GM21528 (cell line): Measurements from ENCODE around the gene EFCAB10.
A peak's percentile ranks its signal among the peaks of the same experiment; 100 is the strongest.

Experiments used
- ATAC-seq: cut with Tn5 transposase; IDR thresholded peaks from one replicate; pipeline ENCODE4 v1.9.1; 2021; ENCODE audit warnings: mild to moderate bottlenecking, moderate library complexity; ENCODE audit not compliant: unreplicated experiment, low FRiP score

EFCAB10 gene, protein sequence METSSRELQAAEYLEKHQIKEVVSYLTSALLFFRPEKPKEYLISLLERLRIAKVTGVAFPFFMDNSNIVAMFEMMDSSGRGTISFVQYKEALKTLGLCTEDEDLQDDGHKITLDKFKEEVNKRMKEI

DNA sequence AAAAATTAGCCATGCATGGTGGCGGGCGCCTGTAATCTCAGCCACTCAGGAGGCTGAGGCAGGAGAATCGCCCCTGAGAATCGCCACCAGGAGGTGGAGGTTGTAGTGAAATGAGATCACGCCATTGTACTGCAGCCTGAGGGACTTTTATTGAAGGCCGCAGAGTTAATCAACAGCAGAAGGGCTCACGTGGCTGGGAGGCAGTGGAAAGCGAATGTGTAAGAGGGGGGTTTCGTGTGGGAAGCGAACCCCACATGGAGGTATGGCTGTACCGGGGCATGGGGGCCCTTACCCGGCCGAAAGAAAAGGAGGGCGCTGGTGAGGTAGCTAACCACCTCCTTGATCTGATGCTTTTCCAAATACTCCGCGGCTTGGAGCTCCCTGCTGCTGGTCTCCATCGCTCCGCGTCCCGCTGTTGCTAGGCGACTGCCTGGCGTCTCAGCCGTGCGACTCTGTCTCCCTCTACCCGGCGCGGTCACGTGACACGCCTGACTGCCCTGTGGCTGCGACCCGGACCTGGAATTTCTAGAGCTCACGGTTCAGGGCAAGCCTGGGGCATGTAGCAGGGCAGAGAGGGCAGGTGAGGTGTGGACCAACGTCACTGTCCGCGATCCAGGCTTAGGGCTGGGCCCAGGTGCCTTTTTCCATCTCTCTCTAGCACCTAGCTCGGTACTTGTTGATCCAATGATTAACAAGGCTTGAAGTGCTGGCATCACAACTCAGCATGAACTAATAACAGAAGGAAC is at the start of gene EFCAB10:
Gene EFCAB10, minus strand, starts transcription at position 428 of the 746 bp plus-strand sequence. Its CDS starts 30 bp downstream, at position 398.
- peak; percentile 66 for ATAC-seq

DNA sequence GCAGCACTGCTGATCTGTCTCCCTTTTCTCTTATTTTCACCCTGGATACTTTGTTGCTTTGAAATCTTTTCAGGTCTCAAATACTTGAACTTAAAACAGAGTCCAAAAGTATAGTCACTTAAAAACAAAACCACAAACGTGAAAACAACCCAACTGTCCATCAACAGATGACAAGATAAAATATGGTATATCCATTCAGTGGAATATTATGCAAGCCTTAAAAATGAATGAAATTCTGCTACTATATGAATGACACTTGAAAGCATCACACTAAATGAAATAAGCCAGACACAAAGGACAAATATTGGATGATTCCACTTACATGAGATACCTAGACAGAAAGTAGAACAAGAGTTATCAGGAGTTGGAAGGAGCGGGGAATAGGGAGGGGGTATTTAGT is 44.7 kb upstream of the EFCAB10 start:
- no peak for ATAC-seq

DNA sequence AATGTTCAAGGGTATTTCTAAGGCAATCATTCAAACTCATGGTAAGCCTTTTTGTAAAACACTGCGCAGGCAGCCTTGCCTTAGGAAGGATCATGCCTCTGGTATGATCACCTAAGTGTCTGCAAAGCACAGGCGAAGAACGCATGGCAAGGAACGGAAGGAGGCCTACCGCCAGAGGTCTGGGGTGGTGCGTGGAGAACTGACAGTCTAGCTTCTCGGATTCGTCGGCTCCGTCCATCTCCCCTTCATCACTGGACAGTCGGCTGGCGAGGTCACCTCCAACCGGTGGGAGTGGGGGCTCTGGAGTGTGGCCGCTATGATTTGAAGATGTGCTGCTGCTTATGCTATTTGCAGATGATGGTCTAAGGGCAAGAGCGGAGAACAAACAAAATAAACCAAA is 42.6 kb upstream of the EFCAB10 start:
- ATAC-seq, result no peak

DNA sequence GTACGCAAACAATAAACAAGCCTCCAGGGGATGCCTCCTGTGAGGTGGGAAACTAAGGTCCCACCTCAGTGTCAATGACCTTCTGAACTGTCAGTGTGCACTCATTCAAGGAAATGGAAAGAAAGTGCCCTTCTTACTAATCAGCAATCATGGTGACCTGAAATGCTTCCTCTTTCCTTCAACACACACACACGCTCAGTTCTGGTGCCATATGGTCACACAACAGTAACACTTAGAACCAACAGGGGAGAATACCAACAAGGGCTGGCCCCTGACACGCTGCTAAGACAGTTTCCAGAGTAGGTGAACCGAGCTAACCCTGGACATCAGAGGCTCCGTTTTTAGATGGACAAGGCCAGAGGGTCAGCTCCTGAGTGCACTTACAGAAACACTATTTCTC is 42.1 kb upstream of the EFCAB10 start:
- no peak for ATAC-seq

DNA sequence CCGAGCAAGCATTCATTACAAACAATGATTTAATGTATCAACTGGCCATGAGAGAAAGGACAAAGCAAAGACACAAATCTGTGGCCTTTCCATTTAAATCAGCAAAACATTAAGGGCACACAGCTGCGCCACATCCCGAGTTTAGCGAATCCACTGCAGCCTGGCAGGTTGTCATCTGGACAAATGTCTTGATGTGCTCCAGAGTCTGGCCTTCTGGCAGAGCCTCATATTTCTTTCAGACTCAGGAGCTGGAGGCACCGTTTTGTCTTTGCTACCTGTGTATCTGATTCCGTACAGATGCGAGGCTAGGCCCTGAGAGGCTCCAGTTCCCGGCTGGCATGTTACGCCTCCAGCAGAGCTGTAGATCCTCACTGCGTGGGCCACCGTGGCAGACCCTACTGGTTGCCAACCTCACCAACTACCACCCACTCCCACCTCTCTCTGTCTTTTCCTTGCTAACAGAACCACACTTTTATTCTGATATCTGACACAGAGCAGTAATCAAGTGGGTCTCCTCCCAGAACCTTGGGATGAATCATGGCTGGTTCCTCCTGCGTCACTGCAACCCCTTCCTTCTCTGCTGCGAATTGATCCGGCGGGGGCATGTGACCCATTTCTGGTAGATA is 40.9 kb upstream of the EFCAB10 start:
- no peak for ATAC-seq

DNA sequence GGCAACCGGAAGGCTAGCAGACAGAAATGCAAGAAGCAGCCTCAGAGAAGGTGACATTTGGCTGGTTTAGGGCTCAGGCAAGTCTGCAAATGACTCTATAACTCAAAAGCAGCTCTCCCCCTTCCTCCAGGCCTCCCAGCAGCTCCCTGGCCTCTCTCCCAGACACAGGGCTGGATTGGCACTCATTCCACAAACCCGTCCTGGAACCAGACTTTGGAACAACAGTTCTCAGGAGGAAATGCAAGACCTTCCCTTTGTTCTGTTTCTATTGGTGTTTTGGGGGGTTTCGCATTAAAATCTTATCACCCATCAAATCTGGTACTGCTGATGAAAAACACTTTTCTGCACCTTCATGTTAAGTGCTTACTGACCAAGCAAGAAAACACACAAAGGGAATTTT is 40.3 kb upstream of the EFCAB10 start:
- no peak for ATAC-seq

DNA sequence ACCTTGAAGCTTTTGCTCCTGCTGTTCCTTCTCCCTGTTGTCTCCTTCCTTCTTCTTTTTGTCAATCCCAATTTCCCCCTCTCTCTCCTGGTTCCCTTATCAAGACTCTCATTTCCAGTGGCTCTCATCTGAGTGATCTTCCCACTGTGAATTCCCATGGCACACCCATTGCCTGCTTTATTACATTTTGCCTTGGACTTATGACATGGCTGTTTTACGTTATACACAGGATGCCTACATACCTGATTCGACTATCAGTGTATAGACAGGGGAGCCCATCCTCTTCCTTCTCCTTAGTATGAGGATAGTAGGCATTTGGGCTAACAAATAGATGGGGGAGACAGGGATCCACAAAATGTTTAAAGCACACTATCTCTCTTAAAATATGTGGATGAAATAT is 39.9 kb upstream of the EFCAB10 start:
- no peak for ATAC-seq

DNA sequence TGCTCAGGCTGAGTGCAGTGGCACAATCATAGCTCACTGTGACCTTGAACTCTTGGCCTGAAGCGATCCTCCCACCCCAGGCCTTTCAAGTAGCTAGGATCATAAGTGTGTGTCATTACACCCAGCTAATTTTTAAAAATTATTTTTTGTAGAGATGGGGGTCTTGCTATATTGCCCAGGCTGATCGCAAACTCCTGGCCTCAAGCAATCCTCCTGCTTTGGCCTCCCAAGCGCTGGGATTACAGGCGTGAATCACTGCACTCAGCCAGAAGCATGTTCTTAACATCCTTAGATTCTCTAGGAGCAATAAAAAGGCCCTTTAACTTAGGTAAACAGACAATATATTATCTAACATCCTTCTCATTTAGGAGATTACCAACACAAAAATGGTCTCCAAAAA is 38.3 kb upstream of the EFCAB10 start:
- ATAC-seq, result no peak

DNA sequence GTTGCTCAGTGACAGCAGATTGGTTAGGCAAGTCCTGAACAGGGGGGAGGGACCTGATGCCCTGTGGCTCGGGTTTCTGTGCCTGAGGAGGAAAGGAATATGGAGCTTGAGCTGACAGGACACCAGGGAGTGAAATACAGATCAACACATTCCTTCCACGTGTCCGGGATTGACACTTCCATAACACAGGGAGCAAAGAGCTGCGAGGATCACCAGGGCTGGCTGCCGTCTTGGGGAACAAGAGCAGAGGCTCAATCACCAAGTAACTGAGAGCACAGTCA is 36.7 kb upstream of the EFCAB10 start:
- no peak for ATAC-seq

DNA sequence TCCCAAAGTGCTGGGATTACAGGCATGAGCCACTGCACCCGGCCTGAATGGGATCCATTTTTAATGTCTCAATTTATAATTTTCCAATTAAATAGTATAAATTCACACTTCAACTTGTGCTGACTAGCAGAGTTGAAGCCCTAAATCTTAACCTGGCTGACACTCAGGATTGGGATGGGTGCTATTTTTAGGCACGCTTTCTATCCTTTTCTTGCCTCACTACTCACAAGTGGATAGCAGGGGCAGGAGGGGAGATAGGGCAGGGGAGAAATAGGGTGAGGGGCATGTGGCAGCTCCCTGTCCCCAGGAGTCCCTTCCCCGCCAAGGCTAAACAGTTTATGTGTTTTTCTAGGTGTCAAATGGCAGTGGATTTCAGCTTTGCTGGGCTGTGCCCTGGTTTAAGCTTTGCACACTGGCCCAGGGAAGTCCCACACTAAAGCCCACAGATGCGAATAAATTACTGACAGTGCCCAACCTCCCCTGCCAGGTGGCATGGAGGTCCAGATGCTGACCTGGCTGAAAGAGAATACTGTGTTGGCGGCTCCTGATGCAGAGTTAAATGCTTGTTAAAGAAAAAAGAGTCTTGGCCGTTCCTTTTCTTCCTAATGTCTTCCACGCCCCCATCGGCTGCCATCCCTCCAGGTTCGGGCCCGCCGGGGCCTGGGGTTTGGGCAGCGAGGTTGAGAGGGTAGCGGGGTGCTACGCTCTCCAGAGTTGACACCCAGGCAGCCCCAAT is 36.2 kb upstream of the EFCAB10 start:
- ATAC-seq, result no peak

DNA sequence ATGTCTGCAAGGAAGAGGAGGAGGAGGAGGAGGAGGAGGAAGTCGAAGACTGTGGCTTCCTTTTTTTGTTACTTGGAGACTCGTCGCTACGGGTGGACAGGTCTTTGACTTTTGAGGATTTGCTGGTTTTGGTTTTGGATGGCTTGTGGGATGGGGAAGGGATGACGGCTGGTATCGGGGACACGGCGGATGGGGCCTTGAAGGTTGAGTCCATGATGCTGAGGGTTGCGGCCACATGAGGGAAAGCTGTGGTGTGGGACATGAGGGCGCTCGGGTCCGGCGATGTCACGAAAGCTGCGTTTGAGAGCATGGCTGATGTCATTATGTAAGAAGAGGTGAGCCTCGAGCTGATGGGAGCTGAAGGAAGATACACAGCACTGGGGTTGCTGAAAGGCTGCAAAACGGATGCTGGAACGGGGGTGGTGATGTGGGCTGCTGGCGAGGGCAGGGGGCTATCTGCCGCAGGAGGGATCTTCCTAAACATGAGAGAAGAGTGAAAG is 33.1 kb upstream of the EFCAB10 start:
- ATAC-seq, result no peak

DNA sequence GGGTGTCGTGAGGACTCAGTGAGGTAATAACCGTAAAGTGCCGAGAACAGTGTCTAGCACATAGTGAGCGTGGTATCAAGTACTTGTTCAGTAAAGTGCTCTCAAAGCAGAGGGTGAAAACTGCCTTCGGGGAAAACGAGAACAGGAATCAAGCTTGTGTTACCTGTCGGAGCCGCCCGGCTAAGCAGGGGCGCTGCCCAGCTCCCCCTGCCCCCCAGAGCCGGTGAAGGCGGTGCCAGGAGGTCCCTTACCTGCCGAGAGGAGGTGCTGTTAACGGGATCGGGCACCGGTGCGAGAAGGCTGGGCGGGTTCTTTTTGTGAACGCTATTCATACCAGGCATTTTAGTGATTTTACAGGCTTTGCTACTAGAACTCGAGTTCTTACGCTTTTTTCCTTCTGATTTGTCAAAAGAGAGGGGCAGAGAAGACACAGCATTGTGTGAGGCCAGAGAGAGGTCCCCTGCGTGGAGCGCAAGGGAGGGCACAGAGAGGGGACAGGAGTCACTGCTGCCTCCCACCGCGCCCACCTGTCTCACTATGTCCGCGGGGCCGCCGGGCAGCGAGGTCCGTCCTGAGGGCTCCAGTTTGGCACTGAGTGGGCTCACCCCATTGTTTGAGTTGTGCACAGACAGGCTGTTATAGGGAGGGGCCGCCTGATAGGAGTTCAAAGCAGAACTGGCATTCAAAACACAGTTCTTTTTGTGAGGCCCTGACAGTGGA is 32.5 kb upstream of the EFCAB10 start:
- ATAC-seq, result no peak

DNA sequence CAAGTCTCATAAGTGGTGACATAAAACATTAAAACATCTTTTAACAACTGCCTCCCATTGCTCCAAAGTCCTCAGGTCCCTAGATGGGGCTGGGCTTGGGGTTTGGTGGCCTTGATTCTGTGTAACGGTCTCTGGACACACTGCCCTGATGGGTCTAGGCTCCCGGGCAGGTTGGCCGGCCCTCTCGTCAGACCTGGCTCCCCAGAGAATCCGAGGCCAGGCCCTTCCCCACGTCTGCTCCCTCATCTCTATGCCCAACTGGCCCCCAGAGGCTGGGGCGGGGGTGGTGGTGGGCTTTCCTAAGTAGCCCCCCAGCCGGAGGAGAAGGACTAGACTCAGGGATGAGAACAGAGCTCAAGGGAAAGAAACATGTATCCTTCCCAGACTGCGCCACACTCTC is 31.5 kb upstream of the EFCAB10 start:
- no peak for ATAC-seq

DNA sequence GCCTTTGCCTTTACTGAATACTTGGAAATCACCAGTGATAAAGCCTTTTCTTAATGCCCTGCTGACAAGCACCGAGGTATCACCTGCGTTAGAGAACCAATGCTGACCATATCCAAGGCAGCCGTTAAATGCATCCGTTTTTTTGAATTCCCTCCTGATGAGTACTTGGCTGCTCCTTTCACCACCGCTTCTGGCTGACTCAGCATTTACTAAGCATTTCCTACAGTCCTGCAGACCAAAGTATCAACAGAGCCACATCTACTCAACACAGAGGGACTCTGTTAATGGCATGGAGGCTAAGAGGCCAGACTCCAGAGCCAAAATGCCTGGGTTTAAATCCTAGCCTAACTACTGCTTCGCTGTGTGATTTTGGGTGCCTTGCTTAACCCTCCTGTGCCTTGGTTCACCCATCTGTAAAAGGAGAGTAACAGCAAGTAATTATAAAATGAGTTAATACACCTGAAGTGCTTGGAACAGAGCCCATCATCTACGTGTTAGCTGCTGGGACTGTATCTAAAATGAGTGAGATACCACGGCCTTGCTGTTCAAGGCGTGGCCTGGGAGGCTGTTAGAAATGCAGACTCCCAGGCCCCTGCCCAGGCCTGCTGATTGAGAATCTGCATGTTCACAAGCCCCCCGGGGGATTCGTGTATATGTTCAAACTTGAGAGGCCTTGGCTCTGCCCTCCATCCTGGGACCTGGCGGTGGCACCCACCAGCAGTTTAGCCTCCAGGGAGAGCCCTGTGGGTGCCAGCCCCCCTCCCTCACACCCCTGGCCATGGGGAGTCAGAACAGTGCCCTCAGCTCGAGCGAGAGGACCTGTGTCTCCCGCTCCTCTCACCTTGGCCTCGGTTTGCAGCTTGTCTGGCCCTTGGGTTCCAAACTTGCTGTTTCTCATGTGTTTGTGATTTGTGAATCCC is 30.8 kb upstream of the EFCAB10 start:
- no peak for ATAC-seq

DNA sequence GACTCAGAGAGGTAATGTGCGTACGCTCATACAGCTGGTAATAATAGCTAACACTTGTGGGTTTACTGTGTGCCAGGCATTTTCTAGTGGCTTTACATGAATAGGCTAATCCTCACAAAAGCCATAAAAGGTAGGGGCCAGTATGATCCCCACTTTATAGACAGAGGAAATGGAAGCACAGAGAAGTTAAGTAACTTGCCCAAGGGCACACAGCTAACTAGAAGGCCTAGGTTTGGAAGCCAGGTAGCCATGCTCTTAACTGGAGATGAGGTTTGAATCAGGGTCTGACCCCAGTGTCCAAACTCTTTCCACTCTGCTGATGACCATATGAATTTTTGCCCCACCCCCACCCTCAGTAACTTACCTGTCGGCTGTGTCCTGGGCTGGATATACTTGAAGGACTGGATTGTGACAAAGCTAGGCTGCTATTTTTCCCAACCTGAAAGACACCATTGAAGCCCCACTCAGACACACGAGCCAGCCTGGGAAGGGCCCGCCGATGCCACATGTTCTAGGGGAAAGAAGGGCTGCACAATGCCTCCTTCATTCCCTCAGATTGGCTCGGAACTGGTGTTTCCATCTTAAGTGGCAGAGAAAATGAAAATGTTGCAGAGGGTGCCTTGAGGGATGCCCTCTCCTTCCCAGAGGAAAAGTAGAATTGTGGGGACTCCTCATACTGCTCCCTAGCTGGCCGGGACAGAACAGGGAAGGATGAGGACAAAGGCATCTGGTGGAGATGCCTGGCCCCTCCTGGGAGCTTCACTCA is 29.1 kb upstream of the EFCAB10 start:
- ATAC-seq, result no peak

DNA sequence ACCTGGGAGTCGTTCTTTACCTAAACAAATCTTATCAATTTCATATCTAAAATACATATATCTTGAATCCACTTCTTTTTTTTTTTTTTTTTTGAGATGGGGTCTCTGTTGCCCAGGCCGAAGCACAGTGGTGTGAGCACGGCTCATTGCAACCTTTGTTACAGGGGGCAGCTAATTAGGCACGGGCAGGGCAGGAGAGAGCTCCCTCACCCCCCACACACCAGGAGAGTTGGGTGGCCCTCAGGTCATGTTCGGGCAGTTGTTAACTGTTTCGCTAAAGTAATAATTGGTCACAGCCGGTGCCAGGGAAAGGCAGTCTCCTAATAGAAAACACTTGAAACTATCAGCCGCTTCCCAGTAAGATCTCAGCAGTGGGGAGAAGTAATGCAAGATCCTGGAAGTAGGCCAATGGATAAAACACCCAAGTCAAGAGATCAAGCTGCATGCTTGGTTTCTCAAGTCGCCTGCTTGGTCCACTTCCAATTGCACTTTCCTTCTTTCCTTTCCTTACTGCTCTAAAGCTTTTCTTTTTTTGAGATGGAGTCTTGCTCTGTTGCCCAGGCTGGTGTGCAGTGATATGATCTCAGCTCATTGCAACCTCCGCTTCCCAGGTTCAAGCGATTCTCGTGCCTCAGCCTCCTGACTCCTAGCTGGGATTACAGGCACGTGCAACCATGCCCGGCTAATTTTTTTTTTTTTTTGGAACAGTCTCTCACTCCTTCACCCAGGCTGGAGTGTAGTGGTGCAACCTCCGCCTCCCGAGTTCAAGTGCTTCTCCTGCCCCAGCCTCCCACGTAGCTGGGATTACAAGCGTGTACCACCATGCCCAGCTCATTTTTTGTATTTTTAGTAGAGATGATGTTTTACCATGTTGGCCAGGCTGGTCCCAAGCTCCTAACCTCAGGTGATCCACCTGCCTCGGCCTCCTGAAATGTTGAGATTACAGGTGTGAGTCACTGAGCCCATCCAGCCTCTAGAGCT is 21.3 kb upstream of the EFCAB10 start:
- ATAC-seq, result no peak

DNA sequence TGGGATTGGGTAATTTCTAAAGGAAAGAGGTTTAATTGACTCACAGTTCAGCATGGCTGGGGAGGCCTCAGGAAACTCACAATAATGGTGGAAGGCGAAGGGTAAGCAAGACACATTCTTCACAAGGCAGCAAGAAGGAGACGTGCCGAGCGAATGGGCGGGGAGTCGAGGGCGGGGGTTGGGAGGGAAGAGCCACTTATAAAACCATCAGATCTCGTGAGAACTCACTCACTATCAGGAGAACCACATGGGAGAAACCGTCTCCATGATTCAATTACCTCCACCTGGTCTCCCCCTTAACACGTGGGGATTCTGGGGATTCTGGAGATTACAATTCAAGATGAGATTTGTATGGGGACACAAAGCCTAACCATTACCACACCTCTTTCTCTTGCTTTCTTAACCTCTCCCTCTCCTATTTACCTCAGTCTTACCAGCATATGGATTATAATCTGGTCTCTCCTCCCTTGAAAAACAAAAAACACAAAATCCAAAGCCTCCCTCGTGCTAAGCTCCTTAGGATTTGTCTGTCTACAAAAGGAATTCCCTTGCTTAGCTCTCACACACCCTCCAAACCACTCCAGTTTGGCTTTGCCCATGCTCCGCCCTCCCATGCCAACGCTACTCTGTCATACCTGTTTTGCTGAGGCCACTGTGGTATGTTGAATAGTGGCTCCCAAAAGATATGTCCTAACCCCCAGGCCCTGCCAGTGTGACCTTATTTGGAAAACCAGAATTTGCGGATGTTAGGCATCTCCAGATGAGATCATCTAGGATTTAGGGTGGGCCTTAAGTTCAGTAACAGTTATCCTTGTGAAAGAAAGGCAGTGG is 19.6 kb upstream of the EFCAB10 start:
- no peak for ATAC-seq
